GM21360 (cell line): ENCODE measurements around the gene KMT2B.
"Not testable (repeated sequence)": the region's sequence is repeated elsewhere in the genome, so short reads cannot be mapped to it uniquely, and the experiment has no call there.

Source experiments
- ATAC-seq: cut with Tn5 transposase; IDR thresholded peaks from one replicate; pipeline ENCODE4 v1.9.1; 2021; ENCODE audit warnings: mild to moderate bottlenecking, moderate library complexity; ENCODE audit not compliant: unreplicated experiment

The KMT2B gene

GRCh38 chr19:35717665-35718344, at the start of gene KMT2B:
TSS of gene KMT2B (plus strand) at chr19:35718003. CDS start at chr19:35718019, 16 bp downstream.
- ATAC-seq = peak; percentile 44

- no peak for ATAC-seq
Measured at GRCh38 chr19:35669566-35669965, 48.2 kb upstream of the KMT2B start.

GRCh38 chr19:35669974-35670373, 47.8 kb upstream of the KMT2B start:
- ATAC-seq = no peak

- no peak for ATAC-seq
Measured at GRCh38 chr19:35670686-35671085, 47.1 kb upstream of the KMT2B start.

- ATAC-seq = no peak
Measured at GRCh38 chr19:35671818-35672217, 46.0 kb upstream of the KMT2B start.

- no peak for ATAC-seq
Measured at GRCh38 chr19:35673121-35673804, 44.5 kb upstream of the KMT2B start.

GRCh38 chr19:35675589-35676140, 42.1 kb upstream of the KMT2B start:
- ATAC-seq = no peak

GRCh38 chr19:35689836-35690235, 28.0 kb upstream of the KMT2B start:
- ATAC-seq = no peak

- not testable (repeated sequence) for ATAC-seq
Measured at GRCh38 chr19:35691106-35691505, 26.7 kb upstream of the KMT2B start.

GRCh38 chr19:35692010-35692409, 25.8 kb upstream of the KMT2B start:
- ATAC-seq = no peak

GRCh38 chr19:35693422-35693821, 24.4 kb upstream of the KMT2B start:
- no peak for ATAC-seq

GRCh38 chr19:35693835-35694599, 23.8 kb upstream of the KMT2B start:
- ATAC-seq = peak; percentile 83

GRCh38 chr19:35695895-35696422, 21.8 kb upstream of the KMT2B start:
- ATAC-seq = no peak

GRCh38 chr19:35696835-35697234, 21.0 kb upstream of the KMT2B start:
- ATAC-seq = no peak

- peak; percentile 88 for ATAC-seq
Measured at GRCh38 chr19:35702223-35703012, 15.4 kb upstream of the KMT2B start.

- ATAC-seq = no peak
Measured at GRCh38 chr19:35703343-35703742, 14.5 kb upstream of the KMT2B start.

GRCh38 chr19:35704218-35704617, 13.6 kb upstream of the KMT2B start, which contains the start of gene ZBTB32:
TSS of gene ZBTB32 (plus strand) at chr19:35704558. CDS start at chr19:35714627, 10,069 bp downstream.
- ATAC-seq = no peak

GRCh38 chr19:35708391-35708790, 9.4 kb upstream of the KMT2B start:
- ATAC-seq = no peak

GRCh38 chr19:35710784-35711723, 6.7 kb upstream of the KMT2B start:
- ATAC-seq = peak; percentile 29
